ENCODE data around the gene ITM2A.

DNA sequence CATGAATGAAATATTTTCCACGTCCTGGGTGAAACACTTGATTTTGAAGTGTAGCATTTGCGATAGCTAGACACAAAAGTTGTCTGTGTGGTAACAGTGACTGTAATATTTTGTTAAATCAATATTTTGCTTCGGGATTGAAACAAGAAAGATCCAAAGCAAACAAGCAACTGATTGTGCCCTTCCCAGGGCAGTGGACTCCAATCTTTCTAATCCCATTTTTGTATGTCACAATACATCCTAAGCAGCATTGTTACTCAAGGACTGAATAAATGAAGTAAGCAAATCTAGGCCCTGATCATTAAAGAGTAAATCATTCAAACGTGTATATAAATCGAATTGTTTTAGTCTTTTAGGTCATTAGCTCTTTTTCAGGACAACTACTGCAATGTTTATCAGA is 2.8 kb downstream of the ITM2A start:
- TF ChIP-seq EZH2 (IDR thresholded peaks at IDR 0.05) (no peak), POLR2AphosphoS5 (IDR thresholded peaks at IDR 0.05; ENCODE audit: borderline replicate concordance, low read depth, low read length) (no peak), FOXP2 (optimal IDR thresholded peaks at IDR 0.05; ENCODE audit: control extremely low read depth, extremely low read length, insufficient read depth) (no peak)
